Spleen (tissue), 11 donors: Measurements from ENCODE around the gene PTH1R. TPM values are rescaled to one million over a fixed set of nuclear protein-coding genes. Genes with fewer than 3 reads are reported as not detected.

Source experiments
- DNase-seq: peaks from one replicate; pipeline ENCODE4 v3.0.0-alpha.2; 2020
- H3K27ac ChIP-seq, 8 donors: fragments of 200-600 bp; sonication (generic) in 7 of 8; 1 replicate in 4 of 8; 2 replicates in 4 of 8; pipeline versions ENCODE4 v1.5.0 to v1.8.0; 2016 to 2021; ENCODE audit warnings: inconsistent platforms in 4 of 8, mild to moderate bottlenecking in 4 of 8, moderate library complexity in 1 of 8
- H3K27me3 ChIP-seq, 7 donors: fragments of 200-600 bp; sonication (generic) in 6 of 7; replicated peaks in 1 of 7; 1 replicate in 4 of 7; 2 replicates in 3 of 7; pipeline versions ENCODE4 v1.5.0 to v1.8.0; 2016 to 2021; ENCODE audit warnings: inconsistent platforms in 3 of 7, mild to moderate bottlenecking in 1 of 7
- H3K36me3 ChIP-seq, 6 donors: fragments of 200-600 bp; sonication (generic) in 5 of 6; 1 replicate in 4 of 6; 2 replicates in 2 of 6; pipeline versions ENCODE4 v1.5.0 to v1.8.0; 2016 to 2021; ENCODE audit warnings: inconsistent platforms in 2 of 6
- H3K4me1 ChIP-seq, 6 donors: fragments of 200-600 bp; sonication (generic) in 5 of 6; 1 replicate in 3 of 6; 2 replicates in 3 of 6; pipeline versions ENCODE4 v1.5.0 to v1.8.0; 2016 to 2021; ENCODE audit warnings: inconsistent platforms in 3 of 6
- H3K4me3 ChIP-seq, 8 donors: fragments of 200-600 bp; sonication (generic) in 7 of 8; 1 replicate in 4 of 8; 2 replicates in 4 of 8; pipeline versions ENCODE4 v1.5.0 to v1.8.0; 2016 to 2021; ENCODE audit warnings: inconsistent platforms in 4 of 8, mild to moderate bottlenecking in 4 of 8, moderate library complexity in 2 of 8
- H3K9me3 ChIP-seq, 8 donors: fragments of 200-600 bp; sonication (generic) in 7 of 8; 1 replicate in 4 of 8; 2 replicates in 4 of 8; pipeline versions ENCODE4 v1.5.0 to v1.8.0; 2016 to 2021; ENCODE audit warnings: inconsistent platforms in 4 of 8
- CTCF ChIP-seq, 11 experiments: fragments of 200-600 bp in 7 of 11; fragments of 450-650 bp in 4 of 11; sonication (generic) in 4 of 11; IDR thresholded peaks in 8 of 11; conservative IDR thresholded peaks in 3 of 11; 1 replicate in 7 of 11; 2 replicates in 4 of 11; pipeline versions ENCODE4 v1.4.0 to v1.8.0; 2016 to 2021; ENCODE audit warnings: antibody characterized with exemption in 11 of 11, inconsistent platforms in 4 of 11, mild to moderate bottlenecking in 1 of 11
- POLR2A ChIP-seq, 3 donors: fragments of 450-650 bp; IDR thresholded peaks; one replicate each; pipeline ENCODE4 v1.5.1; 2017; ENCODE audit warnings: antibody characterized with exemption in 3 of 3, mild to moderate bottlenecking in 1 of 3
- POLR2AphosphoS5 ChIP-seq, 3 donors: sonication (generic); formaldehyde crosslinking; IDR thresholded peaks; one replicate each; pipeline ENCODE4 v1.5.1; 2017; ENCODE audit warnings: antibody characterized with exemption in 3 of 3
- WGBS, 5 donors: extraction: QIAGEN DNeasy Blood & Tissue Kit in 3 of 5; methylation state at CpG; one replicate each; pipeline versions ENCODE4 v1.1.5 to v1.1.7; 2013 to 2018; 5-methylcytosine and 5-hydroxymethylcytosine counted together
- intact Hi-C: fragments of 100-400 bp; cut with DNase I; formaldehyde crosslinking; loops from one replicate; pipeline ENCODE4 v1.15.0; 2023; ENCODE audit warnings: low total_unique reads
- polyA plus RNA-seq, 3 donors: library from polyadenylated mRNA; stranded (reverse); fragments of 200-250 nt; gene quantifications; one replicate each; pipeline ENCODE4 v1.2.1, GENCODE V29; 2013
- total RNA-seq, 7 donors: library from RNA; depleted of rRNA in 3 of 7; stranded (reverse); fragments of >200 nt in 3 of 7; fragmentation: NEBNext Ultra II Directional in 4 of 7; extraction: Animal tissue kit (Norgen Biotek cat#: 25700) in 4 of 7; gene quantifications; one replicate each; pipeline versions ENCODE4 v1.1.0 to v1.2.1, GENCODE V29; 2016 to 2021
- donor health status: healthy with polysubstance abuse.
- donor health status: DM: no; HTN: no; CAD: no; lungs with moderate emphysema.
- donor health status: DM: no; HTN: no; CAD: no.
- donor health status: Bipolar disorder and iron deficiency.
- donor health status: healthy.
- donor health status: DM: no; HTN: no; CAD: no.
- donor health status: DM: yes; HTN: yes; CAD: no.

The PTH1R gene
- total and polyA plus RNA-seq, 10 donors = 5.1 to 190 (median 34.1) TPM

GRCh38 chr3:46934072-46934471 is 56.6 kb downstream of the PTH1R start:
- Histone ChIP-seq H3K4me1 (peaks cover 75 to 100% (median 98%) of the 10 kb centered on the region in 6 donors), H3K9me3 (peaks cover 0 to 2% (median 0%) of the 10 kb centered on the region in 8 donors), H3K36me3 (peaks cover 0 to 52% (median 14%) of the 10 kb centered on the region in 6 donors), H3K27me3 (no peaks in the 10 kb centered on the region), H3K27ac (peak overlapping the region in 6 of 8 donors; percentile 60 to 88 (median 82)), H3K4me3 (no peak overlapping the region)
- DNase-seq = peak; percentile 68
- TF ChIP-seq CTCF (IDR thresholded peaks at IDR 0.05 in 8 of 11, conservative IDR thresholded peaks at IDR 0.05 in 3 of 11) = no peak
- no peak for TF ChIP-seq POLR2AphosphoS5 (IDR thresholded peaks at IDR 0.05)
- TF ChIP-seq POLR2A (IDR thresholded peaks at IDR 0.05) = no peak
- WGBS, 5 donors = 64 to 85% (median 79%) methylated on average over 2 of the region's 2 CpGs
- intact Hi-C loops = no loop called here

- H3K27me3 ChIP-seq = no peaks in the 10 kb centered on the region
- 78 to 87% (median 82%) methylated on average over 4 to 8 of the region's 8 CpGs for WGBS, 5 donors
- DNase-seq = peak; percentile 73
- H3K4me3 ChIP-seq = no peak overlapping the region
- peak overlapping the region in 7 of 8 donors; percentile 15 to 88 (median 81) for H3K27ac ChIP-seq
- no peaks in the 10 kb centered on the region for H3K9me3 ChIP-seq
- peaks cover 0 to 57% (median 16%) of the 10 kb centered on the region in 6 donors for H3K36me3 ChIP-seq
- H3K4me1 ChIP-seq = peaks cover 72 to 100% (median 98%) of the 10 kb centered on the region in 6 donors
- TF ChIP-seq POLR2AphosphoS5 (IDR thresholded peaks at IDR 0.05) = peak in 2 of 3 donors; percentile 39 to 49
- no peak for TF ChIP-seq CTCF (IDR thresholded peaks at IDR 0.05 in 8 of 11, conservative IDR thresholded peaks at IDR 0.05 in 3 of 11)
- TF ChIP-seq POLR2A (IDR thresholded peaks at IDR 0.05) = no peak
- intact Hi-C loops = no loop called here
These were observed 57.1 kb downstream of the PTH1R start for GRCh38 chr3:46934498-46935167.

DNA sequence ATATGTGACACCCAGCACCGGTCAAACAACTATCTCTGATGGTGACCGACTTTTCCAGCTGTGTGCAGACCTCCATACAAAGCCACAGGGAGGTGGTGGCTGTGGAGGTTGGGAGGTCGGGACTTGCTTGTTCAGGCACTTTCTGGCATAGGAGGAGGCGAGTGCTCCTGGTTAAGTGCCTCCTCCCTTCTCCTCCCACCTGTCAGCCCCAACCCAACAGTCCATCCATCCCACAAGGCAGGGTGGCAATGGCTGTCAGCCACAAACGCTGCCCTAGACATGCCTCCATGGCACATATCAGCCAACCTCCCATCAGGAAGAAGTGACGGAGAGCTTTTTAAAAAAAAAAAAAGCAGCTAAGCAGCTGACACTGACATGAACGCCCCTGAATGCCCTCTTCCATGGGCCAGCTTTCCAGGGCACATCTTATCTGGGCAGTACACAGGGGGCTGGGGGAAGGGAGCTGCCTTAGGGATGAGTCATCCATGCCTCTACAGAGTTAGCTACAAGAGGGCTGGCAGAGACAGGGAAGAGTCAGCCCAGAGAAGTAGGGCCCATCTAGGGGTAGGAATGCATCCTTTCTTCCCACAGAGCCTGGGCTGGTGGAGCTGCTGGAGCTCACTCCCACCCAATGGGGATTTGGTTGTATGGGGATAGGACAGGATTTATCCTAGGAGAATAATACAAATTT is 57.8 kb downstream of the PTH1R start:
- H3K4me3 ChIP-seq = no peak overlapping the region
- peak overlapping the region; percentile 15 to 88 (median 79) for H3K27ac ChIP-seq
- H3K4me1 ChIP-seq = peaks cover 67 to 100% (median 95%) of the 10 kb centered on the region in 6 donors
- H3K36me3 ChIP-seq = peaks cover 0 to 64% (median 23%) of the 10 kb centered on the region in 6 donors
- TF ChIP-seq POLR2A (IDR thresholded peaks at IDR 0.05) = no peak
- TF ChIP-seq POLR2AphosphoS5 (IDR thresholded peaks at IDR 0.05) = peak in 1 of 3 donors; percentile 62
- peak in 7 of 11 experiments; percentile 8 to 48 (median 30) for TF ChIP-seq CTCF (IDR thresholded peaks at IDR 0.05 in 8 of 11, conservative IDR thresholded peaks at IDR 0.05 in 3 of 11)
- WGBS, 5 donors = 65 to 82% (median 69%) methylated on average over 3 to 7 of the region's 7 CpGs
- no peaks in the 10 kb centered on the region for H3K9me3 ChIP-seq
- H3K27me3 ChIP-seq = no peaks in the 10 kb centered on the region
- intact Hi-C loops = no loop called here
- DNase-seq = peak; percentile 58
